ENCODE measurements around the gene SAMD4B. TPM values are rescaled to one million over a fixed set of nuclear protein-coding genes. Genes with fewer than 3 reads are reported as not detected.
"Not testable (repeated sequence)": the region's sequence is repeated elsewhere in the genome, so short reads cannot be mapped to it uniquely, and the experiment has no call there.

SAMD4B gene
- total RNA-seq (2014; rRNA removed) = 90.4 and 126 TPM in 2 replicates
- 118 TPM for polyA plus RNA-seq (2012)

DNA sequence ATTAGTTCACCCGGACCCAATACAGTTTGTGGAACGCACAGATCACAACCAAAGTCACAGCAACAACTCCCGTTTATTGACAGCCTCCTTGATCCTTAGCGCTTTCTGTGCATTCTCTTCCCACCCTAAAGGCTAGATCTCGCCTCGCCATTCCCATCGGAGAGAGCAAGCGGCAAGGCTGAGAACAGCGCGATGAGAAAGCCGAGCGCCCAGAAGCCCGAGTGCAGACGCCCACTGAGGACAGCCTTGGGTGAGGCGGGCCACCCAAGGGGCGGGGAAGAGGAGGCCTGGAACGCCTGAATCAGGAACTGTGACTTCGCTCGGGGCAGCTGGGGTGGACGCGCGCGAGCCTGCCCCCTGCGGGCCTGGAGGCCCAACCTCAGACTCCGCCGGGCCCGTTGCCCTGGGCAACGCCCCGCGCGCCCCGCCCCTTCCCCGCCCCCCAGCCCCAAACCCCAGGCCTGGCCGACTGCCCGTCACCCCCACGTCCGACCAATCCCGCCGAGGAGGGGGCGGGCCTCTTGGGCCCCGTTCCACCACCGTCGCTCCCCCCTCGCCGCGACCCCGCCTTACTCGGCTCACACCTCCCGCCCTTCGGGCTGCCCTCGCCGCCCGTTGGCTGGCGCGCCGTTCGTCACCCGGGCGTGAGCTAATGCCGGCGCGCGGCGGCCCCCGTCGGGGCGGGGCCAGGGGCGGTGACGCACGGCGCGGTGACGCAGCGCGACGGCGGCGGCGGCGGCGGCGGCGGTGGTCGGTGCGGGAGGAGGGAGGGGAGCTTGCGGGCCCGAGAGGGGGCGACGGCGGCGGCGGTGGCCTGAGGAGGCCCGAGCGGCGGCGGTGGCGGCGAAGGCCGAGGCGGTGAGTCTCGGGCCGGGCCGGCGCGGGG, at the start of gene SAMD4B:
Gene SAMD4B, plus strand, starts transcription at position 703 of the 886 bp plus-strand sequence. CDS start 14,473 bp downstream, outside the sequence.
- peak; percentile 96 for DNase-seq (ENCODE audit: low read depth)

DNA sequence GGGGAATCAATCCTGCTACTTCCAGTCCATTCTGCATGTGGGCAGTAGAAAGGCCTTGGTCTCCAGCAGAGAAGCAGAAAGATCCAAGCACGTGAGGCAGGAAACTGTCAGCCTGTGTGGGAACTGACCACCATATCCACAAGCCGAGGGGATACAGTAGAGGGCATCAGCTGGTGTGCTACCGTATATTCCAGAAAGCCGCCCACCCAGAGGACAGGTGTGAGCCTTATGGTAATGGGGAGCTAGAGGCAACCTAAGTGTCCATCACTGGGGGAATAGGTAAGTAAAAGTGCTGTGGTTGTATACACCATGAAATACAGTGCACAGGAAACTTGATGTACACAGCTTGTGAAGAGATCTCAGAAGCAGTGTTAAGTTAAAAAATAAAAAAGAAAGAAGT, 48.8 kb upstream of the SAMD4B start:
- no peak for DNase-seq (ENCODE audit: low read depth)

- DNase-seq (ENCODE audit: low read depth) = no peak
Observed at GRCh38 chr19:39296055-39296645, 46.1 kb upstream of the SAMD4B start, which contains the start of gene IFNL1. TSS of gene IFNL1 (plus strand) at chr19:39296407. CDS start at chr19:39296422, 15 bp downstream.

- DNase-seq (ENCODE audit: low read depth) = no peak
Observed at GRCh38 chr19:39296906-39297305, 45.3 kb upstream of the SAMD4B start.

- no peak for DNase-seq (ENCODE audit: low read depth)
Observed at GRCh38 chr19:39297931-39298634, 44.1 kb upstream of the SAMD4B start.

DNA sequence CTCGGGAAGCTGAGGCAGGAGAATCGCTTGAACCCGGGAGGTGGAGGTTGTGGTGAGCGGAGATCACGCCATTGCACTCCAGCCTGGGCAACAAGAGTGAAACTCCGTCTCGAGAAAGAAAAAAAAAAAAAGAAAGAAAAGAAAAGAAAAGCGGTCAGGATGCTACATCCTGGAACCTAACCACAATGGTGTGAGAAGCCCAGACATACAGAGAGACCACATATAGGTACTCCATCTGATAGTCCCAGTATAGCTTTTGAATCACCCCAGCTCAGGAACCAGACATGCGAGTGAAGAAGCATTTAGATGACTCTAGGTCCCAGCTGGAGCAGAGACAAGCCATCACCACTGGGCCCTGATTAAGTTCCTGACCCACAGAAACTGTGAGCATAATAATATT, 42.8 kb upstream of the SAMD4B start:
- no peak for DNase-seq (ENCODE audit: low read depth)

DNA sequence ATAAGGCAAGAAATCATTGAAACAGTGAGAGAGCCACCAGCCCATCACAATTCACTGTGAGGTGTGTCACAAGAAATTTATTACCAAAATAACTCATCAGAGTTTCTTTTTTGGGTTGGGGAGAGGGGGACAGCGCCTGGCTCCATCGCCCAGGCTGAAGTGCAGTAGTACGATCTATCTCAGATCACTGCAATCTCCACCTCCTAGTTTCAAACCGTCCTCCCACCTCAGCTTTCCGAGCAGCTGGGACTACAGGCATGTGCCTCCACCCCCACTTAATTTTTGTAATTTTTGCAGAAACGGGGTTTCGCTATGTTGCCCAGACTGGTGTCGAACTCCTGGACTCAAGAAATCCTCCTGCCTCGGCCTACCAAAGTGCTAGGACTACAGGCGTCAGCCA, 42.4 kb upstream of the SAMD4B start:
- DNase-seq (ENCODE audit: low read depth) = no peak

GRCh38 chr19:39301021-39301420, 41.2 kb upstream of the SAMD4B start:
- DNase-seq (ENCODE audit: low read depth) = no peak

GRCh38 chr19:39301562-39301961, 40.7 kb upstream of the SAMD4B start:
- no peak for DNase-seq (ENCODE audit: low read depth)

- DNase-seq (ENCODE audit: low read depth) = no peak
Observed at GRCh38 chr19:39303373-39304184, 38.6 kb upstream of the SAMD4B start.

GRCh38 chr19:39304185-39304513, 38.1 kb upstream of the SAMD4B start:
- no peak for DNase-seq (ENCODE audit: low read depth)

GRCh38 chr19:39304701-39305571, 37.3 kb upstream of the SAMD4B start:
- DNase-seq (ENCODE audit: low read depth) = no peak

- no peak for DNase-seq (ENCODE audit: low read depth)
Observed at GRCh38 chr19:39306075-39306474, 36.1 kb upstream of the SAMD4B start.

GRCh38 chr19:39307046-39307821, 35.0 kb upstream of the SAMD4B start:
- DNase-seq (ENCODE audit: low read depth) = no peak

DNA sequence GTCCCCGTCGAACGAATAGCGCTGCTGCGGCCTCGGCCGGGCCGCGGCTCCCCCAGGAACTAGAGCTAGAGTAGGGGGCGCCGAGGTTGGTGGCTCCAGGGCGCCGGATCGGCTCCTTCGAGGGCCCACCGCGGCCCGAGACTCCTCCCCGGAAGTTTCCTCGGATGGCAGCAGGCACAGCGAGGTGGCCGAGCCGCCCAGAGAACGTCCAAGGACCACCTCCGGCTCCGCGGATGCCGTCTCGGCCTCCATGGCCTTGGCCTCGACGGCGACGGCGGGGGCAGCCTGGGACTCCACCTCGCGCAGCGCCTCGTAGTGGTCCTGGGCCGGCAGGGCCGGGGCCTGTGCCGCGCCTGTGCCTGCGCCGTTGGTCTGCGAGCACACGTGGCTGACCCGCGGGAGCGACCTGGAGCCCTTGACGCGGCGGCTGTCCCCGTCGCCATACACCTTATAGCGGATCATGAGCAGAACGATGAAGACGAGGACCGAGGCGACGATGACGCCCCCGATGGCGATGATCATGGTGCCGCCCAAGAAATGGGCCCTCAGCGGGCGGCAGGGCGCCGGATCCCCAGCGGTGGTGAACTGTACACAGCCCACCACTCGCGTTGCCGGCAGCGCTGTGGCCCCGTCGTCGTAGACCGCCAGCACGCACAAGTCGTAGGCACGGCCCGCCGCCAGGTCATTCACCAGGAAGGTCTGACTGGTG, 34.2 kb upstream of the SAMD4B start:
- no peak for DNase-seq (ENCODE audit: low read depth)

DNA sequence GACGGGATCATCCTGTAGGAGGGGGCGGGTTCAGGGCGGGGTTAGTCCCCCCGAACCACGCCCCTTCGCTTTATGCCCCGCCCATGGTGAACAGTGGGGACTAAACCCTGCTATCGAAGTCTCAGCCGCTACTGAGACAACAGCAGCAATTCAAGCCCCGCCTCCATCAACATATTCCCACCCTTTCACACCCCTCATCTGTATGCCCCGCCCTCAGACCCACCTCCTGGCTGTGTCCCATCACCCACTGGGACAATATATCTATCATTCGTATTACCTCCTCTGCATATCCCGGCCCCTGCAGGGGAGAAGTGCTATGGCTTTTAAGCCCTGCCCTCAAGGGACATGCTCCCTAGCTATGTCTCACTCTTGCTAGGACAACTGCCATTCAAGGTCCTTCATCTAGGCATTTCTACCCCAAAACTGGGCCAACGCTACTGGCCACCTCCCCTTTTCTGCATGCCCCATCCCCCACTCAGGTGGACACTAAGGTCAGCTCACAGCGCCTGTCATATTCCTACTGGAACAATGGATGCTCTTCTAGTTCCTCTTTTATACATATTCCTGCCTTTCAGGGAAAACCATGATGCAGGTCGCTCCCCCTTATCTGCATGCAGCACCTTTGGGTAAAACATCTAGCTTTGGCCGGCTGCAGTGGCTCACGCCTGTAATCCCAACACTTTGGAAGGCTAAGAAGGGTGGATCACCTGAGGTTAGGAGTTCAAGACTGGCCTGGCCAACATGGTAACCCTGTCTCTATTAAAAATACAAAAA, 33.5 kb upstream of the SAMD4B start:
- no peak for DNase-seq (ENCODE audit: low read depth)

DNA sequence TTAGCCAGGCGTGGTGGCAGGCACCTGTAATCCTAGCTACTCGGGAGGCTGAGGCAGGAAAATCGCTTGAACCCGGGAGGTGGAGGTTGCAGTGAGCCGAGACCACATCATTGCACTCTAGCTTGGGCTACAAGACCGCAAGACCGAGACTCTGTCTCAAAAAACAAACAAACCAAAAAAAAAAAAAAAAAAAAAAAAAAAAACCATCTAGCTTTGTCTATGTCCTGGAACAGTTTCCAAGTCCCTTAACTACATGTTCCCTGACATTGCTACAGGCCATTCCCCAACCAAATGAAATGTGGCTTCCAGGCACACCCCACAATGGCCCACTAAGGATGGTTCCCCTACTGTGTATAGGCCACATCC, 32.9 kb upstream of the SAMD4B start:
- not testable (repeated sequence) for DNase-seq (ENCODE audit: low read depth)

GRCh38 chr19:39310558-39311311, 31.5 kb upstream of the SAMD4B start:
- no peak for DNase-seq (ENCODE audit: low read depth)
